ENCODE results near the gene LINC00237. TPM values are rescaled to one million over a fixed set of nuclear protein-coding genes. Genes with fewer than 3 reads are reported as not detected.

The LINC00237 gene
- polyA plus RNA-seq (ENCODE audit: insufficient read length in 4 of 4) = not detected

GRCh38 chr20:21106171-21107017 is at the start of gene LINC00237:
Gene LINC00237 (minus strand): TSS chr20:21106358.
- no peak for DNase-seq (ENCODE audit: low read depth in 4 of 4, low spot score in 3 of 4)

DNA sequence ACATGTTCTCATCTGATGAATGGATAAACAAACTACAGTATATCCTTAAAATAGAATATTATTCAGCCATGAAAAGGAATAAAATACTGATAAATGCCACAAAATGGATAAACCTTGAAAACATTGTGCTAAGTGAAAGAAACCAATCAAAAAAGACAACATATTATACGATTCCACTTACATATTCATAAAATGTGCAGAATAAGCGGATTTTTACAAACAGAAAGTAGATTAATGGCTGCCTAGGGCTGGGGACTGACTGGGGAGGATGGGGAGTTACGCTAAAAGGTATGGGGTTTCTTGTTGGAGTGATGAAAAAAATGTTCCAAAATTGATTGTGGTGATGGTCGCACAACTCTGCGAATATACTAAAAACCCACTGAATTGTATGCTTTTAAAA is 49.1 kb upstream of the LINC00237 start:
- DNase-seq (ENCODE audit: low read depth in 4 of 4, low spot score in 3 of 4) = no peak

- no peak for DNase-seq (ENCODE audit: low read depth in 4 of 4, low spot score in 3 of 4)
Measured at GRCh38 chr20:21154692-21155091, 48.5 kb upstream of the LINC00237 start.

DNA sequence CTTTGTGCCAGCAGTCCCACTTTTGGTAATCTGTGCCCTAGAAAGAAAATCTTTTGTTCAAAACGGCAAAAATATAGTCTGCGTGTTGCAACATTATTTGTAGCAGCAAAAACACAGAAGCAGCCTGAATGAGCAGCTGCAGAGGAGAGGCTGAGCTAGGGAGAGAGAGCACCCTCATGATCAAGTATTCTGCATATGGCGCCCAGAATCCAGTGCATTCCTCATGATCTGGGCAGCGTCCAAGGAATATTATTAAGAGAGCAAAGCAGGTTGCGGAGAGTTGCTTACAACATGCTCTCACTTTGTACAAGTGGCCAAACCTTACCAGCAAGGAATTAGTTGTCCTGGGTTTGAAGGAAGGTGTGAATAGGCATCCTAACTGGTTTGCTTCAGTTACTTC is 45.6 kb upstream of the LINC00237 start:
- DNase-seq (ENCODE audit: low read depth in 4 of 4, low spot score in 3 of 4) = no peak

DNA sequence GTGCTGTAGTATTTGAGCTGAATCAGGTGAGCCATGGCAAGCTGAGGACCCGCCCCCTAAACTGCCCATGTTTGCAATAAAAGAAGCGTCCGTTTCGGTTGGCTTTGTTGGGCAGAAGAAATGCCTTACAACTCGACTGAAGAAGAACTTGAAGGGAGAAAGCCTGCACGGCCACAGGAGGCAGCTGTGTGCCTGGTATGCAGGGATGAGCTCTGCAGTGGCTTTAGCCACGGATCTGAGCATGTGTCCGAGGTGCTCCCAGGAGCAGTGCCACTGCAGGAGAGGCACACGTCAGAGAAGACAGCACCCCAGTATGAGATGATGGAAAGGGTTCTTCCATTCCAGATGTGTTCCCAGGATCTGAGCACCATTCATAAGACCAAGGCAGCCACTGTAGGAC is 43.2 kb upstream of the LINC00237 start:
- no peak for DNase-seq (ENCODE audit: low read depth in 4 of 4, low spot score in 3 of 4)

- DNase-seq (ENCODE audit: low read depth in 4 of 4, low spot score in 3 of 4) = no peak
Measured at GRCh38 chr20:21147593-21147992, 41.4 kb upstream of the LINC00237 start.

GRCh38 chr20:21146215-21146614 is 40.1 kb upstream of the LINC00237 start:
- DNase-seq (ENCODE audit: low read depth in 4 of 4, low spot score in 3 of 4) = no peak

GRCh38 chr20:21145424-21145823 is 39.3 kb upstream of the LINC00237 start:
- no peak for DNase-seq (ENCODE audit: low read depth in 4 of 4, low spot score in 3 of 4)

DNA sequence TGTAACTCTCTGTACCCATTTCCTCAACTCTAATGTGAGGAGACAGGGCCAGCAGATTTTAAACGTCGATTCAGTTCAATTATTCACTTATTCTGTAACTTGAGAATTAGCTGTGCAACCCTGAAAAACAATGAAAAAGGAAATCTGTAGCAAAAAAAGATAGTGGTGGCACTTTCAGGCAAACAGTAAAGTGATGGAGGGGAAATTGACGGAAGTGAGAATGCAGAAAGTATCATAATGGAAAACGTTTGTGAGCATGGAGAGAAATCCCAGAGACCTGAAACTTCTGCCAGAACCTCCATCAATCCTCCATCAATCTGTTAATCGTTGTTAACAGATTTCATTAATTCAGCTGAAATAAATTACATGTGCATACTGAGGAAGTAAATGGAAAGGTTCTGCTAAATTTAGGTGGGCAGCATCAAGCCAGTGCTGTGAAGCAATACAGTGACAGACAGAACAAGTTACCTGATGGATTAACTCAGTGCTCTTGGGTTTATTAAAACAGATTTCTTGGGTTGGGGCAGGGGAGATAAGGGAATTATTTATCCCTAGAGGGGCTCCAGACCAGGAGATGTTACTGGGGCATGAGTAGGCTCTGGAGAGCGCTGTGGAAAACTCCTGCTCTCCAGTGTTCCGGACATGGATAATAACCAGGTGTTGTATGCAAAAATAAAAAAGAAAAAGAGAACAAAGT is 37.2 kb upstream of the LINC00237 start:
- DNase-seq (ENCODE audit: low read depth in 4 of 4, low spot score in 3 of 4) = no peak

- no peak for DNase-seq (ENCODE audit: low read depth in 4 of 4, low spot score in 3 of 4)
Measured at GRCh38 chr20:21141825-21142224, 35.7 kb upstream of the LINC00237 start.

- no peak for DNase-seq (ENCODE audit: low read depth in 4 of 4, low spot score in 3 of 4)
Measured at GRCh38 chr20:21139881-21140566, 33.9 kb upstream of the LINC00237 start.

GRCh38 chr20:21137078-21137477 is 30.9 kb upstream of the LINC00237 start:
- DNase-seq (ENCODE audit: low read depth in 4 of 4, low spot score in 3 of 4) = no peak

DNA sequence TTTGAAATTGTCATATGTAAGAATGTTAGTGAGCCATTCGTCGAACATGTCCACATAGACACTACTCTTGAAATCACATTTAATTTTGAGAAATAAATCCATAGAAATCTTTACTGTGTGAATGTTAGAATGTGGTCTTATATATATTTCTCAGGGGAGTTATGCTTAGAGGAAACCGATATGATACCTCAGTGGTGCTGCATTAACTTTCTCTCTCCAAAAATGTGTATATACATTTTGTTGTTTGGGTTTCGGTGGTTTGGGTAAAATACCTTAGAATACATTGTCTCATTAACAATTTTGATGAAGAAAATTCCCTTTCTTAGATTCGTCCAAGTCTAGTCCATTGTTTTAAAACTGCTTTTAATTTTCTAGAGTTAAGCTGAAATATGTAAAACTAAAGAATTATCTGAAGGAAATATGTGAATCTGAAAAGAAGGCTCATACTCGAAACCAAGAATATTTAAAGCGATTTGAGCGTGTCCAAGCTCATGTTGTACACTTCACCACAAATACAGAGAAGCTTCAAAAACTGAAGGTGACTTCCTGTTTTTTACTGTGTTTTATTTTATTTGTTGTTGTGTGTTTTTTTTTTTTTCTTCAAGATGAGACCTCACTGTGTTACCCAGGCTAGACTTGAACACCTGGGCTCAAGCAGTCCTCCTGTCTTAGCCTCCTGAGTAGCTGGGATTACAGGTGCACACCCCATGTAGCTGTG is 30.0 kb upstream of the LINC00237 start:
- DNase-seq (ENCODE audit: low read depth in 4 of 4, low spot score in 3 of 4) = no peak

GRCh38 chr20:21134883-21135493 is 28.8 kb upstream of the LINC00237 start:
- no peak for DNase-seq (ENCODE audit: low read depth in 4 of 4, low spot score in 3 of 4)

- DNase-seq (ENCODE audit: low read depth in 4 of 4, low spot score in 3 of 4) = no peak
Measured at GRCh38 chr20:21133917-21134622, 27.9 kb upstream of the LINC00237 start.

DNA sequence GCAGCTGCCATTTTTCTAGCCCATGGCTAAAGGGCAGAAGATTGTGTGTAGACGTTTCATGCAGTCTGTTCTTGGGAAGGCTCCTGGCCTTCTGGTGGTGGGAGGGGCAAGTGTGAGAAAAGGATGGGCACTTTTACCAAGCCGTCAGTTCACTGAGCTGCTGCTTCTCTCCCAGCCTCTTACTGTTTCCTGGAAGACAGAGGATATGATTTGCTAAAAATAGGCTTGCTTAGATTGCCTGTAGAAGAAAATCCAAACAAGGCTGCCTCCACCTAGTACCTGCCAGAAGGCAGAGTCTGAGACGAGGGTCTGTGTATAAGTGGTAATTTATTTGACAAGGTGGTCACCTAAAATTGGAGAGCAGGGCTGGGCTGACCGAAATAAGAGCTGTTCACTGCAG is 27.2 kb upstream of the LINC00237 start:
- DNase-seq (ENCODE audit: low read depth in 4 of 4, low spot score in 3 of 4) = no peak

GRCh38 chr20:21129861-21130260 is 23.7 kb upstream of the LINC00237 start:
- DNase-seq (ENCODE audit: low read depth in 4 of 4, low spot score in 3 of 4) = no peak

DNA sequence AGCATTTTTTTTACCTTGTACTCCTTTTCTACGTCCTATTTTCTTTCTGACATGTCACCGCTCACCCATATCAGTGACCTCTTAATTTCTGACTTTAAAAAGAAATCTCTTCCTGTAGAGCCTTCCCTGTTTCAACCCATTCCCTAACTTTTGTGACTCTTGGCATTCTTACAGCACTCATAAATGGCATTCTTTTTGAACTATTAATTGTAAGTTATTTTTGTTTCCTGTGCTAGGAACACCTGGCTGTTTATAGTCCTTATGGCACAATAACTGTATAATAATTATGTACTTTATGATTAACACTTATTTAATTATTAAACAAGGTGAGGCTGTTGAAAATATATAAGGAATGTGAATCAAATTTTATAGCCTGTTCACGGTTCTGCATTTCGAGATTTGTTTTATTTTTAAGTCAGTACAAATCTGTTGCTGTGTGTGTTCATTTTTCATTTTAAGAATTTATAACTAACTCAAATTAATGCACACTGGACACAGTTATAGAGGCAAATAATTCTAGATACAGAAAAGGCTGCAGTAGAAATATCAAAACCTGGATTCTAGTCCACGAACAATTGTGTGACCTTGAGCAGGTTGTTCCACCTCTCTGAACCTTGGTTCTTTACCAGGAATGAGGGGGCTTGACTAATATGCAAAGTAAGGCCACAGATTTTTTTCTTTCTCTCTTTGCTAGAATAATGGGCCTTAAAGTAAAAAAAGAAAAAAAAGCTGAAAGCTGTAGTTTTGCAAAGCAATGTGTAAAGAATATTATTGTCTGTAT is 21.2 kb upstream of the LINC00237 start:
- DNase-seq (ENCODE audit: low read depth in 4 of 4, low spot score in 3 of 4) = no peak

GRCh38 chr20:21126581-21126870 is 20.4 kb upstream of the LINC00237 start:
- DNase-seq (ENCODE audit: low read depth in 4 of 4, low spot score in 3 of 4) = no peak
